CD4-positive, alpha-beta T cell treated with Interleukin-1 beta for 1 hour (primary cell): ENCODE data around the gene FETUB.

Experiments used
- DNase-seq, 2 donors: peaks; one replicate each; pipeline ENCODE4 v3.0.0-alpha.2; 2020 to 2022

FETUB gene

GRCh38 chr3:186638259-186638658 lies 1.9 kb upstream of the FETUB start:
- no peak for DNase-seq

- DNase-seq, result no peak
These were observed 247 bp downstream of the FETUB start for GRCh38 chr3:186640473-186640818.

GRCh38 chr3:186640929-186641328 lies 730 bp downstream of the FETUB start:
- no peak for DNase-seq

- no peak for DNase-seq
These were observed 1.8 kb downstream of the FETUB start for GRCh38 chr3:186642014-186642413.

- no peak for DNase-seq
These were observed 3.3 kb downstream of the FETUB start for GRCh38 chr3:186643493-186643892.

GRCh38 chr3:186644683-186645082 lies 4.5 kb downstream of the FETUB start:
- DNase-seq, result no peak

GRCh38 chr3:186646106-186646505 lies 5.9 kb downstream of the FETUB start:
- no peak for DNase-seq

- DNase-seq, result no peak
These were observed 6.6 kb downstream of the FETUB start for GRCh38 chr3:186646841-186647240.

- no peak for DNase-seq
These were observed 8.7 kb downstream of the FETUB start for GRCh38 chr3:186648851-186649250.

GRCh38 chr3:186651678-186652215 lies 11.5 kb downstream of the FETUB start:
- DNase-seq, result no peak

GRCh38 chr3:186653080-186653707 lies 13.0 kb downstream of the FETUB start:
- peak in 1 of 2 donors; percentile 5 for DNase-seq

- no peak for DNase-seq
These were observed 13.8 kb downstream of the FETUB start for GRCh38 chr3:186653984-186654383.

GRCh38 chr3:186663361-186664118 lies 23.3 kb downstream of the FETUB start:
- DNase-seq, result no peak

GRCh38 chr3:186664119-186664495 lies 23.9 kb downstream of the FETUB start:
- DNase-seq, result no peak

- no peak for DNase-seq
These were observed 24.3 kb downstream of the FETUB start for GRCh38 chr3:186664506-186664905.

GRCh38 chr3:186665625-186666188 lies 25.5 kb downstream of the FETUB start, which contains the start of gene HRG:
TSS of gene HRG (plus strand) at chr3:186666014. CDS start at chr3:186666032, 18 bp downstream.
- no peak for DNase-seq

GRCh38 chr3:186668426-186668825 lies 28.2 kb downstream of the FETUB start:
- DNase-seq, result no peak

- DNase-seq, result no peak
These were observed 29.3 kb downstream of the FETUB start for GRCh38 chr3:186669378-186670084.

- DNase-seq, result no peak
These were observed 30.0 kb downstream of the FETUB start for GRCh38 chr3:186670155-186670554.

- no peak for DNase-seq
These were observed 30.9 kb downstream of the FETUB start for GRCh38 chr3:186671051-186671450.

GRCh38 chr3:186678604-186679003 lies 38.4 kb downstream of the FETUB start:
- DNase-seq, result no peak

- no peak for DNase-seq
These were observed 39.0 kb downstream of the FETUB start for GRCh38 chr3:186679151-186679550.

GRCh38 chr3:186680869-186681268 lies 40.7 kb downstream of the FETUB start:
- no peak for DNase-seq
